WTC11 (cell line): ENCODE results near the gene ACBD7. TPM values are rescaled to one million over a fixed set of nuclear protein-coding genes. Genes with fewer than 3 reads are reported as not detected.
A peak's percentile ranks its signal among the peaks of the same experiment; 100 is the strongest.

Source experiments
- CBFB ChIP-seq: sonication (generic); formaldehyde crosslinking; IDR thresholded peaks from 2 replicates; pipeline ENCODE4 v1.8.1; 2022; ENCODE audit warnings: mild to moderate bottlenecking, low read depth, missing genetic modification reagents
- ERG ChIP-seq: fragments of 250-450 bp; sonication (Bioruptor Pico); IDR thresholded peaks from 2 replicates; pipeline ENCODE4 v1.8.0; 2021; ENCODE audit warnings: mild to moderate bottlenecking
- ESRRA ChIP-seq: sonication (generic); formaldehyde crosslinking; IDR thresholded peaks from 2 replicates; pipeline ENCODE4 v1.8.1; 2022; ENCODE audit warnings: mild to moderate bottlenecking, missing genetic modification reagents, borderline replicate concordance
- ETV6 ChIP-seq: sonication (generic); formaldehyde crosslinking; IDR thresholded peaks from 2 replicates; pipeline ENCODE4 v1.8.1; 2022; ENCODE audit warnings: mild to moderate bottlenecking, missing genetic modification reagents
- GABPB1 ChIP-seq: sonication (generic); formaldehyde crosslinking; IDR thresholded peaks from 2 replicates; pipeline ENCODE4 v1.8.1; 2023; ENCODE audit warnings: mild to moderate bottlenecking, missing genetic modification reagents
- MYBL2 ChIP-seq: sonication (generic); formaldehyde crosslinking; IDR thresholded peaks from 2 replicates; pipeline ENCODE4 v1.8.1; 2023; ENCODE audit warnings: mild to moderate bottlenecking, moderate library complexity, missing genetic modification reagents
- NFATC4 ChIP-seq: fragments of 250-450 bp; sonication (Bioruptor Pico); IDR thresholded peaks from 2 replicates; pipeline ENCODE4 v1.9.0; 2021; ENCODE audit warnings: mild to moderate bottlenecking
- OVOL2 ChIP-seq: fragments of 250-450 bp; sonication (Bioruptor Pico); IDR thresholded peaks from 2 replicates; pipeline ENCODE4 v1.9.0; 2021; ENCODE audit warnings: mild to moderate bottlenecking, borderline replicate concordance
- RELA ChIP-seq: sonication (generic); formaldehyde crosslinking; IDR thresholded peaks from 2 replicates; pipeline ENCODE4 v1.8.1; 2022; ENCODE audit warnings: missing genetic modification reagents, mild to moderate bottlenecking, borderline replicate concordance
- SMAD3 ChIP-seq: sonication (generic); formaldehyde crosslinking; IDR thresholded peaks from 2 replicates; pipeline ENCODE4 v1.8.0; 2022; ENCODE audit warnings: missing genetic modification reagents, mild to moderate bottlenecking, borderline replicate concordance
- STAT6 ChIP-seq: sonication (generic); formaldehyde crosslinking; conservative IDR thresholded peaks from 2 replicates; pipeline ENCODE4 v1.8.1; 2023; ENCODE audit warnings: mild to moderate bottlenecking, low read depth, missing genetic modification reagents, moderate library complexity
- TEAD4 ChIP-seq: sonication (generic); formaldehyde crosslinking; IDR thresholded peaks from 2 replicates; pipeline ENCODE4 v1.8.0; 2022; ENCODE audit warnings: mild to moderate bottlenecking, missing genetic modification reagents
- ZNF121 ChIP-seq: sonication (generic); formaldehyde crosslinking; IDR thresholded peaks from 2 replicates; pipeline ENCODE4 v1.8.0; 2023; ENCODE audit warnings: missing genetic modification reagents
- ZNF138 ChIP-seq: sonication (generic); formaldehyde crosslinking; conservative IDR thresholded peaks from 2 replicates; pipeline ENCODE4 v1.8.1; 2022; ENCODE audit warnings: mild to moderate bottlenecking, moderate library complexity, missing genetic modification reagents
- ZNF219 ChIP-seq: sonication (generic); formaldehyde crosslinking; IDR thresholded peaks from 2 replicates; pipeline ENCODE4 v1.8.0; 2023; ENCODE audit warnings: missing genetic modification reagents, mild to moderate bottlenecking, borderline replicate concordance
- ZNF263 ChIP-seq: sonication (generic); formaldehyde crosslinking; IDR thresholded peaks from 2 replicates; pipeline ENCODE4 v1.8.1; 2022; ENCODE audit warnings: low read depth, mild to moderate bottlenecking, moderate library complexity, missing genetic modification reagents
- ZNF281 ChIP-seq: sonication (generic); formaldehyde crosslinking; IDR thresholded peaks from 2 replicates; pipeline ENCODE4 v1.8.0; 2023; ENCODE audit warnings: mild to moderate bottlenecking, missing genetic modification reagents
- ZNF317 ChIP-seq: sonication (generic); formaldehyde crosslinking; IDR thresholded peaks from 2 replicates; pipeline ENCODE4 v1.8.1; 2023; ENCODE audit warnings: low read depth, mild to moderate bottlenecking, moderate library complexity, missing genetic modification reagents, borderline replicate concordance
- ZNF416 ChIP-seq: fragments of 250-450 bp; sonication (Bioruptor Pico); IDR thresholded peaks from 2 replicates; pipeline ENCODE4 v1.9.0; 2021; ENCODE audit warnings: mild to moderate bottlenecking, inconsistent platforms
- ZNF423 ChIP-seq: fragments of 250-450 bp; sonication (Bioruptor Pico); IDR thresholded peaks from 2 replicates; pipeline ENCODE4 v2.1.2; 2022; ENCODE audit warnings: mild to moderate bottlenecking, moderate library complexity
- ZNF671 ChIP-seq: fragments of 250-450 bp; sonication (Bioruptor Pico); IDR thresholded peaks from 2 replicates; pipeline ENCODE4 v1.8.0; 2021; ENCODE audit warnings: mild to moderate bottlenecking
- total RNA-seq: library from RNA; stranded (reverse); gene quantifications from 3 replicates; pipeline ENCODE4 v1.2.3, GENCODE V29; 2021
- TF ChIP-seq, protein P1 (sequence below): sonication (generic); formaldehyde crosslinking; IDR thresholded peaks from 2 replicates; pipeline ENCODE4 v1.8.1; 2023; ENCODE audit warnings: mild to moderate bottlenecking, missing genetic modification reagents
- TF ChIP-seq, protein P2 (sequence below): sonication (generic); formaldehyde crosslinking; IDR thresholded peaks from 2 replicates; pipeline ENCODE4 v1.8.0; 2022; ENCODE audit warnings: mild to moderate bottlenecking, missing genetic modification reagents
- TF ChIP-seq, protein P3 (sequence below): sonication (generic); formaldehyde crosslinking; IDR thresholded peaks from 2 replicates; pipeline ENCODE4 v1.8.1; 2023; ENCODE audit warnings: mild to moderate bottlenecking, moderate library complexity, missing genetic modification reagents
- TF ChIP-seq, protein P4 (sequence below): sonication (generic); formaldehyde crosslinking; IDR thresholded peaks from 2 replicates; pipeline ENCODE4 v1.8.0; 2023; ENCODE audit warnings: missing genetic modification reagents

ACBD7 gene
- total RNA-seq, 1 experiment from 2014 or later = 10.0 TPM

GRCh38 chr10:15088428-15089261, at the start of gene ACBD7 (continued):
- TF ChIP-seq ESRRA (CRISPR knock-in tag) (0 out of 2 replicates have a peak, but pooled peaks have one; percentile 44), ETV6 (CRISPR knock-in tag) (peak; percentile 64; the same call in 1 of the 2 replicates), CBFB (no peak), TEAD4 (no peak), NFATC4 (CRISPR knock-in tag) (no peak), ERG (CRISPR knock-in tag) (no peak), ZNF281 (CRISPR knock-in tag) (peak; percentile 46; the same call in 1 of the 2 replicates), STAT6 (CRISPR knock-in tag) (no peak), ZNF121 (CRISPR knock-in tag) (peak; percentile 1; the same call in 1 of the 2 replicates), ZNF671 (CRISPR knock-in tag) (no peak), OVOL2 (CRISPR knock-in tag) (no peak), ZNF138 (CRISPR knock-in tag) (no peak), ZNF317 (CRISPR knock-in tag) (no peak), ZNF263 (peak; percentile 89), ZNF416 (CRISPR knock-in tag) (no peak), ZNF219 (CRISPR knock-in tag) (no peak), GABPB1 (no peak), RELA (CRISPR knock-in tag) (0 out of 2 replicates have a peak, but pooled peaks have one; percentile 63), SMAD3 (CRISPR knock-in tag) (0 out of 2 replicates have a peak, but pooled peaks have one; percentile 20), ZNF423 (CRISPR knock-in tag) (peak; percentile 51; the same call in 1 of the 2 replicates), MYBL2 (CRISPR knock-in tag) (peak; percentile 92)
- TF ChIP-seq, protein P1, sequence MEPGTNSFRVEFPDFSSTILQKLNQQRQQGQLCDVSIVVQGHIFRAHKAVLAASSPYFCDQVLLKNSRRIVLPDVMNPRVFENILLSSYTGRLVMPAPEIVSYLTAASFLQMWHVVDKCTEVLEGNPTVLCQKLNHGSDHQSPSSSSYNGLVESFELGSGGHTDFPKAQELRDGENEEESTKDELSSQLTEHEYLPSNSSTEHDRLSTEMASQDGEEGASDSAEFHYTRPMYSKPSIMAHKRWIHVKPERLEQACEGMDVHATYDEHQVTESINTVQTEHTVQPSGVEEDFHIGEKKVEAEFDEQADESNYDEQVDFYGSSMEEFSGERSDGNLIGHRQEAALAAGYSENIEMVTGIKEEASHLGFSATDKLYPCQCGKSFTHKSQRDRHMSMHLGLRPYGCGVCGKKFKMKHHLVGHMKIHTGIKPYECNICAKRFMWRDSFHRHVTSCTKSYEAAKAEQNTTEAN (CRISPR knock-in tag) = peak; percentile 52; the same call in 1 of the 2 replicates
- TF ChIP-seq, protein P2, sequence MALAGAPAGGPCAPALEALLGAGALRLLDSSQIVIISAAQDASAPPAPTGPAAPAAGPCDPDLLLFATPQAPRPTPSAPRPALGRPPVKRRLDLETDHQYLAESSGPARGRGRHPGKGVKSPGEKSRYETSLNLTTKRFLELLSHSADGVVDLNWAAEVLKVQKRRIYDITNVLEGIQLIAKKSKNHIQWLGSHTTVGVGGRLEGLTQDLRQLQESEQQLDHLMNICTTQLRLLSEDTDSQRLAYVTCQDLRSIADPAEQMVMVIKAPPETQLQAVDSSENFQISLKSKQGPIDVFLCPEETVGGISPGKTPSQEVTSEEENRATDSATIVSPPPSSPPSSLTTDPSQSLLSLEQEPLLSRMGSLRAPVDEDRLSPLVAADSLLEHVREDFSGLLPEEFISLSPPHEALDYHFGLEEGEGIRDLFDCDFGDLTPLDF (CRISPR knock-in tag) = peak; percentile 76; the same call in 1 of the 2 replicates
- TF ChIP-seq, protein P3, sequence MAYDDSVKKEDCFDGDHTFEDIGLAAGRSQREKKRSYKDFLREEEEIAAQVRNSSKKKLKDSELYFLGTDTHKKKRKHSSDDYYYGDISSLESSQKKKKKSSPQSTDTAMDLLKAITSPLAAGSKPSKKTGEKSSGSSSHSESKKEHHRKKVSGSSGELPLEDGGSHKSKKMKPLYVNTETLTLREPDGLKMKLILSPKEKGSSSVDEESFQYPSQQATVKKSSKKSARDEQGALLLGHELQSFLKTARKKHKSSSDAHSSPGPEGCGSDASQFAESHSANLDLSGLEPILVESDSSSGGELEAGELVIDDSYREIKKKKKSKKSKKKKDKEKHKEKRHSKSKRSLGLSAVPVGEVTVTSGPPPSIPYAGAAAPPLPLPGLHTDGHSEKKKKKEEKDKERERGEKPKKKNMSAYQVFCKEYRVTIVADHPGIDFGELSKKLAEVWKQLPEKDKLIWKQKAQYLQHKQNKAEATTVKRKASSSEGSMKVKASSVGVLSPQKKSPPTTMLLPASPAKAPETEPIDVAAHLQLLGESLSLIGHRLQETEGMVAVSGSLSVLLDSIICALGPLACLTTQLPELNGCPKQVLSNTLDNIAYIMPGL (CRISPR knock-in tag) = no peak; the same call in 1 of the 2 replicates
- TF ChIP-seq, protein P4, sequence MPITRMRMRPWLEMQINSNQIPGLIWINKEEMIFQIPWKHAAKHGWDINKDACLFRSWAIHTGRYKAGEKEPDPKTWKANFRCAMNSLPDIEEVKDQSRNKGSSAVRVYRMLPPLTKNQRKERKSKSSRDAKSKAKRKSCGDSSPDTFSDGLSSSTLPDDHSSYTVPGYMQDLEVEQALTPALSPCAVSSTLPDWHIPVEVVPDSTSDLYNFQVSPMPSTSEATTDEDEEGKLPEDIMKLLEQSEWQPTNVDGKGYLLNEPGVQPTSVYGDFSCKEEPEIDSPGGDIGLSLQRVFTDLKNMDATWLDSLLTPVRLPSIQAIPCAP (CRISPR knock-in tag) = no peak
